GM18508 (cell line): ENCODE data around the gene TRDMT1.

Experiments
- ATAC-seq: cut with Tn5 transposase; IDR thresholded peaks from one replicate; pipeline ENCODE4 v1.9.1; 2021; ENCODE audit warnings: moderate number of reproducible peaks; ENCODE audit not compliant: insufficient read depth, unreplicated experiment

Gene TRDMT1

DNA sequence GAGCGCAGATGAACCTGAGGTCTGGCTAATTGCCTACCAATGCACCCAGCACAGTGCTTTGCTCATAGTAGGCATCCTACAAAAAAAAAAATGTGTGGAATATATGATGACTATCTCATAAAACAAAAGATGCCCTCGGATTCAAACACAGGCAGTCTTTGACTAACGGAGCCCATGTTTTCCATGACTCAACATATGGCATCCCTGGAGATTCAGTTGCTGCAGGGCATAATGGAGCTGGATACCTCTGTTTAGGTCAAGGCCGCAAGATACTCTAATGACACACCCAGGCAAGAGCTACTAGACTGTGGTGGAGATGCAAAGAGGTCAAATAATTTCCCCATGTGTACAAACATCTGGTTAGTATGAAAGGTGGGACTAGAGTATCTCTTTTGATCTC, 88.1 kb downstream of the TRDMT1 start:
- ATAC-seq, result no peak

DNA sequence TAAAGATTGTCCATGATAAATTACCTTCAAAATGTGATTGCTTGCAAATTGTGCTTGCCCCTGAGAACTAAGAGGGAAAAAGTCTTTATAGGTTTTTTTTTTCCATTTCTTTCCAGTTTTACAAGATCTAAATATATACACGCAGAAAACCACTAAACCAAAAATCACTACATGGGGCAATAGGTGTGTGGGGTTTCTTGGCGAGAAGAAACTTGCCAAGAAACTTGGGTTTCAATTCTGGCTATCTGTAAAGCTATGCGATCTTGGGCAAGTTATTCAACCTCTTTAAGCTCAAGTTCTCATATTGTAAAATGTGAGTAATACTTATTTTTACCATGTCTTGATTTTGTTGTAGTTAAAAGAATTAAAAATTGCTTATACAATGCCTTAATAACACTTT, 88.9 kb downstream of the TRDMT1 start:
- no peak for ATAC-seq

GRCh38 chr10:17109475-17110207, 91.8 kb downstream of the TRDMT1 start:
- no peak for ATAC-seq

- no peak for ATAC-seq
Measured at GRCh38 chr10:17109046-17109445, 92.4 kb downstream of the TRDMT1 start.

- no peak for ATAC-seq
Measured at GRCh38 chr10:17106991-17107390, 94.5 kb downstream of the TRDMT1 start.

DNA sequence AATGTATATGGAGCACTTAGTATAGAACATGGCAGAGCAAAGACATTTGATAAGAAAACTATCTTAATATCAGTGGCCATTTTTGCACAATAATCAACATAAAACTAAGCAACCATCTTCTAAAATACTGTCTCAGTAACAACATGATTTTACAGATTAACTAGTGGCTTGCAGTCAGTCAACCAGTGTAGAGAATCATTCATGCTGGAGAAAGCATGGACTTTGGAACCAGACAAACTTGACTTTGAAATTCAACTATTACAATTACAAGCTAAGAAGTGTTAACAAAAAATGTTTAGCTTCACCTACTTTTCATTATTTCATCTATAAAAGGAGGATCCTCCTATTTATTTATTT, 99.6 kb downstream of the TRDMT1 start:
- no peak for ATAC-seq

DNA sequence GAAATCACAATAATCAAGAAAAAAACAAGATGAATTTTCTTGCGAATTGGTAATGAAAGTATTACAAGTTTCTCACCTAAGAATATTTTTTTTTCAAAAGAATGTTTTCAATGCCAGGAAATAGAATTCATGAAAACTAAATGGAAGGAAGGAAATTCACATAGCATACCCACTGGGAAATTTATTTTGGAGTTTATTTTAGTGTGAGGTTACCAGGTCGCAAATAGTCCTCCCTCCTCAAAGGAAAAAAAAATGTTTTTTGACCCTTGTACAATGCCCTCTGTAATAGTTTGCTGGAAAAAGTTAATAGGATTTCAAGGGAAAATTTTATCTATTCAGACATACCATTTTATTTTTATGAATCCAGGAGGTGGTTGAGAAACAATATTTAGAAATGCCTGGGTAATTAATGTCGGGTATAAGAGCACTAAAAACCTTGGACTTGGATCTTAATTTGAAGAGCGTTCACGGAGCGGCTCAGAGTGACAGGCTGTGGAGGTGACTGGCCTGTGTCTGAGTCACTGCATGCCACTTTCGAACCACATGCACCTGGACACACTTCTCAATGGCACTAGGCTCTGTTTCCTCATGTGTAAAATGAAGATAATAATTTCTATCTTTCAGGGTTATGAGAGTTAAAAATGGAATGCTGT, 100.1 kb downstream of the TRDMT1 start:
- ATAC-seq, result no peak

DNA sequence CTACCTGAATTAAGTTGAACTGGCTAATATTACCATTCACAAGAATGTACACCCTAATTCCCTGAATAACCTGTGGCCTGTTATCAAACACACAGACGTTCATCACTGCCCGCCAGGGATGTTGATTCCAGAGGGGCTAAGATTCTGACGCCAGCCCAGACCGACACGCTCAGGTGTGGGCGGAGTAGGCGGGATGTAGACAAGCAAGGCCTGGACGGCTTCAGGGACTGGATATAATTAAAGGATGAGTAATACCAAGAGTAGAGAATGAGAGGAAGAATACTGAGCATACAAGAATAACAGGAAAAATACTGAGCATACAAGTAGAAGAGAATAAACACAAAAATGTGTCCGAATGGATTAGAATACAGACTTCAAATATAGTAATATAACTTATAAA, 100.9 kb downstream of the TRDMT1 start:
- no peak for ATAC-seq

DNA sequence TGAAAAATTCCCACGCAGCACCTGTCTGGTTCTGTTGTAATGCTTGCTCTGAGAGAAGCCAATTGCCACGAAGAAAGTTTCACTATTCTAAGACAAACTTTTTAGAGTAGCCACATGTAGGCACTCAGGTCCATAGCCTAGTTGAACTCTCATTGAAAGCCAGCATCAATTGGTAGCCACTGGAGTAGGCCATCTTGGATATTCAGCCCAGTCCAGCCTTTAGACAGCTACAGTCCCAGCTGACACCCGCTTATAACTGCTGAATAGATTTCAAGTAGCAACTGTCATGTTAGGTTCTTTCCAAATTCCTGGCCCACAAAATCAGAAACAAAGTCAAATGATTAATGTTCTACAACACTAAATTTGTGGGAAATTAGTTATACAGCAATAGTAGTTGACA, 103.5 kb downstream of the TRDMT1 start:
- no peak for ATAC-seq
